Stomach (tissue), 9 donors: ENCODE measurements around the gene NOL8. TPM values are rescaled to one million over a fixed set of nuclear protein-coding genes. Genes with fewer than 3 reads are reported as not detected.
A peak's percentile ranks its signal among the peaks of the same experiment; 100 is the strongest.

Experiments used
- DNase-seq, 2 donors: peaks; one replicate each; pipeline versions ENCODE4 v3.0.0 to v3.0.0-alpha.2; 2013 to 2019
- H3K27ac ChIP-seq, 5 donors: fragments of 200-600 bp in 4 of 5; sonication (generic) in 4 of 5; one replicate each; pipeline ENCODE4 v1.5.1; 2013 to 2019; ENCODE audit warnings: mild to moderate bottlenecking in 1 of 5, moderate library complexity in 1 of 5
- H3K27me3 ChIP-seq, 3 donors: fragments of 200-600 bp; sonication (generic); one replicate each; pipeline ENCODE4 v1.5.1; 2017 to 2019; ENCODE audit warnings: mixed run types in 1 of 3
- H3K36me3 ChIP-seq, 4 donors: fragments of 200-600 bp; sonication (generic); 1 replicate in 3 of 4; 2 replicates in 1 of 4; pipeline ENCODE4 v1.5.1; 2016 to 2019
- H3K4me1 ChIP-seq, 4 donors: fragments of 200-600 bp; sonication (generic); one replicate each; pipeline ENCODE4 v1.5.1; 2016 to 2019
- H3K4me3 ChIP-seq, 4 donors: fragments of 200-600 bp; sonication (generic) in 3 of 4; one replicate each; pipeline ENCODE4 v1.5.1; 2016 to 2019; ENCODE audit warnings: mild to moderate bottlenecking in 1 of 4
- H3K9me3 ChIP-seq, 4 donors: fragments of 200-600 bp; sonication (generic); one replicate each; pipeline ENCODE4 v1.5.1; 2016 to 2019
- EP300 ChIP-seq: sonication (generic); formaldehyde crosslinking; IDR thresholded peaks from one replicate; pipeline ENCODE4 v1.6.1; 2017; ENCODE audit warnings: antibody characterized with exemption
- POLR2A ChIP-seq, 4 donors: fragments of 450-650 bp; IDR thresholded peaks; one replicate each; pipeline ENCODE4 v1.6.1; 2016; ENCODE audit warnings: antibody characterized with exemption in 4 of 4, control low read depth in 2 of 4, mild to moderate bottlenecking in 1 of 4, moderate library complexity in 1 of 4
- POLR2AphosphoS5 ChIP-seq, 3 donors: sonication (generic); formaldehyde crosslinking; IDR thresholded peaks; one replicate each; pipeline ENCODE4 v1.6.1; 2016; ENCODE audit warnings: antibody characterized with exemption in 3 of 3
- WGBS, 5 donors: extraction: QIAGEN DNeasy Blood & Tissue Kit in 3 of 5; methylation state at CpG; one replicate each; pipeline versions ENCODE4 v1.1.5 to v1.1.7; 2013 to 2018; 5-methylcytosine and 5-hydroxymethylcytosine counted together
- intact Hi-C: fragments of 100-400 bp; cut with DNase I; formaldehyde crosslinking; loops from one replicate; pipeline ENCODE4 v1.15.1; 2023; ENCODE audit warnings: low total_unique reads
- polyA plus RNA-seq, 3 donors: library from polyadenylated mRNA; stranded (reverse); fragments of 200-250 nt; gene quantifications; one replicate each; pipeline ENCODE4 v1.2.3, GENCODE V29; 2013
- total RNA-seq, 5 donors: library from RNA; depleted of rRNA; stranded (reverse); fragments of >200 nt; gene quantifications; one replicate each; pipeline versions ENCODE4 v1.1.0 to v1.2.3, GENCODE V29; 2014 to 2016
- TF ChIP-seq, protein P1 (sequence below), 7 experiments: fragments of 450-650 bp in 4 of 7; fragments of 200-600 bp in 3 of 7; sonication (generic) in 3 of 7; IDR thresholded peaks; one replicate each; pipeline ENCODE4 v1.5.1; 2016 to 2019; ENCODE audit warnings: antibody characterized with exemption in 7 of 7, control low read depth in 2 of 7, mild to moderate bottlenecking in 1 of 7
- donor health status: healthy with polysubstance abuse.
- donor health status: Bipolar disorder and iron deficiency.
- donor health status: healthy.

The NOL8 gene
- total and polyA plus RNA-seq, 8 donors: 11.9 to 75.4 (median 22.3) TPM

DNA sequence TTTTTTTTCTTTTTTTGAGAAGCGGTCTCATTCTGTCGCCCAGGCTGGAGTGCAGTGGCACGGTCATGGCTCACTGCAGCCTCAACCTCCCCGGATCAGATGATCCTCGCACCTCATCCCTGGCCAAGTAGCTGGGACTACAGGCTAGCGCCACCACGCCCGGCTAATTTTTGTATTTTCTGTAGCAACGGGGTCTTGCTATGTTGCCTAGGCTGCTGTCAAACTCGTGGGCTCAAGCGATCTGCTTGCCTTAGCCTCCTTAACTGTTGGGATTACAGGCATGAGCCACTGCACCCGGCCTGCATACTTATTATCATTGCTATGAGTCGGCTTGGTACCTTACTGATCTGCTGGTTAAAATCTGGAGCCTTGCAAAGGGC lies 30.9 kb downstream of the NOL8 start:
- H3K27ac ChIP-seq: peak overlapping the region; percentile 83 to 88 (median 87)
- WGBS, 5 donors: 11 to 22% (median 16%) methylated on average over 11 to 13 of the region's 13 CpGs
- DNase-seq: peak in 1 of 2 donors; percentile 31

GRCh38 chr9:92293452-92294296 lies 31.5 kb downstream of the NOL8 start, which contains the start of gene IARS1:
Gene IARS1, minus strand, starts transcription at chr9:92293697. Its CDS starts 4,278 bp downstream, at chr9:92289419.
- Histone ChIP-seq H3K4me3 (peak within 1 kb of the TSS; percentile 69 to 86 (median 72)), H3K36me3 (peaks cover 5 to 39% (median 27%) of the 10 kb centered on the region in 4 donors), H3K27me3 (no peaks in the 10 kb centered on the region), H3K9me3 (no peaks in the 10 kb centered on the region), H3K27ac (peak within 1 kb of the TSS; percentile 83 to 88 (median 87)), H3K4me1 (peaks cover 22 to 45% (median 39%) of the 10 kb centered on the region in 4 donors)
- intact Hi-C loops: loop anchor here (10.0 kb wide), 1 partner anchor 159 kb away; no protein-coding TSS in a partner anchor
- peak; percentile 99 for DNase-seq
- 0 to 1% (median 0%) methylated on average over 38 to 63 of the region's 63 CpGs for WGBS, 5 donors
- TF ChIP-seq POLR2A (IDR thresholded peaks at IDR 0.05) (peak in 2 of 4 donors; percentile 14 to 43), EP300 (no peak), POLR2AphosphoS5 (IDR thresholded peaks at IDR 0.05) (peak; percentile 86 to 96 (median 93))
- TF ChIP-seq, protein P1, sequence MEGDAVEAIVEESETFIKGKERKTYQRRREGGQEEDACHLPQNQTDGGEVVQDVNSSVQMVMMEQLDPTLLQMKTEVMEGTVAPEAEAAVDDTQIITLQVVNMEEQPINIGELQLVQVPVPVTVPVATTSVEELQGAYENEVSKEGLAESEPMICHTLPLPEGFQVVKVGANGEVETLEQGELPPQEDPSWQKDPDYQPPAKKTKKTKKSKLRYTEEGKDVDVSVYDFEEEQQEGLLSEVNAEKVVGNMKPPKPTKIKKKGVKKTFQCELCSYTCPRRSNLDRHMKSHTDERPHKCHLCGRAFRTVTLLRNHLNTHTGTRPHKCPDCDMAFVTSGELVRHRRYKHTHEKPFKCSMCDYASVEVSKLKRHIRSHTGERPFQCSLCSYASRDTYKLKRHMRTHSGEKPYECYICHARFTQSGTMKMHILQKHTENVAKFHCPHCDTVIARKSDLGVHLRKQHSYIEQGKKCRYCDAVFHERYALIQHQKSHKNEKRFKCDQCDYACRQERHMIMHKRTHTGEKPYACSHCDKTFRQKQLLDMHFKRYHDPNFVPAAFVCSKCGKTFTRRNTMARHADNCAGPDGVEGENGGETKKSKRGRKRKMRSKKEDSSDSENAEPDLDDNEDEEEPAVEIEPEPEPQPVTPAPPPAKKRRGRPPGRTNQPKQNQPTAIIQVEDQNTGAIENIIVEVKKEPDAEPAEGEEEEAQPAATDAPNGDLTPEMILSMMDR (IDR thresholded peaks at IDR 0.05): peak in 3 of 7 experiments; percentile 8 to 21 (median 18)

More for the DNA sequence above, 30.9 kb downstream of the NOL8 start:
- Histone ChIP-seq H3K9me3 (no peaks in the 10 kb centered on the region), H3K36me3 (peaks cover 11 to 39% (median 28%) of the 10 kb centered on the region in 4 donors), H3K27me3 (no peaks in the 10 kb centered on the region), H3K4me3 (peak overlapping the region; percentile 69 to 86 (median 72)), H3K4me1 (peaks cover 22 to 45% (median 39%) of the 10 kb centered on the region in 4 donors)
- no peak for TF ChIP-seq POLR2A (IDR thresholded peaks at IDR 0.05)
- TF ChIP-seq POLR2AphosphoS5 (IDR thresholded peaks at IDR 0.05): no peak
- TF ChIP-seq, protein P1 (IDR thresholded peaks at IDR 0.05): no peak
- TF ChIP-seq EP300: no peak
- intact Hi-C loops: loop anchor here (10.0 kb wide), 1 partner anchor 159 kb away; no protein-coding TSS in a partner anchor

GRCh38 chr9:92293075-92293354 lies 32.1 kb downstream of the NOL8 start:
- Histone ChIP-seq H3K27me3 (no peaks in the 10 kb centered on the region), H3K36me3 (peaks cover 0 to 39% (median 27%) of the 10 kb centered on the region in 4 donors), H3K4me3 (peak overlapping the region; percentile 69 to 86 (median 72)), H3K4me1 (peaks cover 22 to 45% (median 39%) of the 10 kb centered on the region in 4 donors), H3K9me3 (no peaks in the 10 kb centered on the region), H3K27ac (peak overlapping the region in 4 of 5 donors; percentile 83 to 88 (median 86))
- 0 to 2% (median 1%) methylated on average over 5 of the region's 5 CpGs for WGBS, 5 donors
- TF ChIP-seq EP300: no peak
- no peak for TF ChIP-seq POLR2AphosphoS5 (IDR thresholded peaks at IDR 0.05)
- TF ChIP-seq, protein P1 (IDR thresholded peaks at IDR 0.05): no peak
- TF ChIP-seq POLR2A (IDR thresholded peaks at IDR 0.05): no peak
- intact Hi-C loops: loop anchor here (10.0 kb wide), 1 partner anchor 158 kb away; no protein-coding TSS in a partner anchor
- DNase-seq: no peak

DNA sequence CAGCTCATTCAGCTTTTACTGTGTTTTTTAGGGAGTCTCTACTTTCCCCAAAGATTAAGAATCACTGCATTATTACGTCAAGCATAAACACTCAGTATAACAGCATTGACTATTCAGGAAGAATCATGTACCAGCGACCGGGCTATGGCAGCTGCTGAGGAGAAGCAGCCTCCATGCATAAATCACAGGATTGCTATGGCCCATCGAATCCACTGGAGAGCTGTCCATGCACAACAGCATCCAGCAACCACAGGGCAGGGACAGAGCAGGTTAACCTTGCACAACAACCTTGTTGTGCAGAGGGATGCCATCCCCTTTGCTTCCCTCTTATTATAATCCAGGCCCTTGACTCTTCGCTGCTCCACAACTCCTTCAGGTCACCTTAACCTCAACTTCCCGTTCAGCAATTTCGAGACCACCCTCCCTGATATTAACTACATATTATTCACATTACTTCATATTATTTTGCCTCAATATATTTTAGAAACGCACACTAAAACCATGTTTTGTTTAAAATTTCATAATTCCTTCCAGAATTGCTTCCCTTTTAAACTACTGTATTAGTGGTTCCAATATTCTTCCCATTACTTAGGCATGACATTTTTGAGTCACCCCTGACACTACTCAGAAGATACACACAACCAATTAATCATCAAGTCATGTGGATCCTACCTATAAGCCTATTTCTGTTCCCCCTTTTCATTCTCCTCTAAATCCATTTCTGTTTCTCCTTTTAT lies 32.6 kb downstream of the NOL8 start:
- Histone ChIP-seq H3K4me1 (peaks cover 22 to 45% (median 39%) of the 10 kb centered on the region in 4 donors), H3K4me3 (peak overlapping the region; percentile 69 to 86 (median 72)), H3K27me3 (no peaks in the 10 kb centered on the region), H3K9me3 (no peaks in the 10 kb centered on the region), H3K36me3 (peaks cover 0 to 39% (median 27%) of the 10 kb centered on the region in 4 donors), H3K27ac (peak overlapping the region in 4 of 5 donors; percentile 83 to 88 (median 86))
- no peak for TF ChIP-seq EP300
- TF ChIP-seq, protein P1 (IDR thresholded peaks at IDR 0.05): no peak
- no peak for TF ChIP-seq POLR2AphosphoS5 (IDR thresholded peaks at IDR 0.05)
- TF ChIP-seq POLR2A (IDR thresholded peaks at IDR 0.05): no peak
- no peak for DNase-seq
- 43 to 52% (median 50%) methylated on average over 8 of the region's 8 CpGs for WGBS, 5 donors
- intact Hi-C loops: loop anchor here (10.0 kb wide), 1 partner anchor 158 kb away; no protein-coding TSS in a partner anchor
